Neural cell (in vitro differentiated cells): ENCODE results near the gene HSFX3. TPM values are rescaled to one million over a fixed set of nuclear protein-coding genes. Genes with fewer than 3 reads are reported as not detected.

Source experiments
- H2AFZ ChIP-seq: fragments of 200-600, 300-800 bp; sonication (generic), shearing (Covaris generic); 2 replicates; pipeline ENCODE4 v1.6.0; 2014; ENCODE audit warnings: low read depth, mild to moderate bottlenecking, antibody characterized with exemption, low read length, moderate library complexity
- H3F3A ChIP-seq: fragments of 200-600 bp; shearing (Covaris generic); 2 replicates; pipeline ENCODE4 v1.6.1; 2016; ENCODE audit warnings: mild to moderate bottlenecking, moderate library complexity, mixed read lengths, antibody characterized with exemption, low read length; ENCODE audit not compliant: insufficient read depth, poor library complexity, severe bottlenecking
- H3K27ac ChIP-seq: fragments of 200-600, 300-800 bp; sonication (generic), shearing (Covaris generic); 2 replicates; pipeline ENCODE4 v1.5.1; 2014; ENCODE audit warnings: mild to moderate bottlenecking, low read length, moderate library complexity
- H3K27me3 ChIP-seq: fragments of 300-800, 200-600 bp; sonication (generic), shearing (Covaris generic); 2 replicates; pipeline ENCODE4 v1.6.0; 2014; ENCODE audit warnings: mild to moderate bottlenecking, low read depth, low read length, moderate library complexity; ENCODE audit not compliant: insufficient read depth
- H3K36me3 ChIP-seq: fragments of 300-800, 200-600 bp; sonication (generic), shearing (Covaris generic); 2 replicates; pipeline ENCODE4 v1.5.1; 2014; ENCODE audit warnings: mild to moderate bottlenecking, antibody characterized with exemption, low read length, moderate library complexity; ENCODE audit not compliant: insufficient read depth
- H3K4me2 ChIP-seq: fragments of 300-800, 200-600 bp; sonication (generic), shearing (Covaris generic); 2 replicates; pipeline ENCODE4 v1.6.0; 2014; ENCODE audit warnings: mild to moderate bottlenecking, low read length
- H3K4me3 ChIP-seq: fragments of 300-800, 200-600 bp; sonication (generic), shearing (Covaris generic); 2 replicates; pipeline ENCODE4 v1.5.1; 2014; ENCODE audit warnings: mild to moderate bottlenecking, low read length, moderate library complexity
- H3K79me2 ChIP-seq: fragments of 200-600 bp; shearing (Covaris generic); replicated peaks from 2 replicates; pipeline ENCODE4 v1.6.0; 2014; ENCODE audit warnings: mild to moderate bottlenecking, low read length, moderate library complexity; ENCODE audit not compliant: insufficient read depth
- H3K9ac ChIP-seq: fragments of 300-800, 200-600 bp; sonication (generic), shearing (Covaris generic); 2 replicates; pipeline ENCODE4 v1.6.1; 2016; ENCODE audit warnings: mild to moderate bottlenecking, low read length, mixed read lengths
- H3K9me2 ChIP-seq: fragments of 200-600 bp; shearing (Covaris generic); 2 replicates; pipeline ENCODE4 v1.6.1; 2016; ENCODE audit warnings: mild to moderate bottlenecking, low read length, mixed read lengths; ENCODE audit not compliant: insufficient read depth
- H3K9me3 ChIP-seq: fragments of 200-600, 300-800 bp; sonication (generic), shearing (Covaris generic); 2 replicates; pipeline ENCODE4 v1.6.1; 2016; ENCODE audit warnings: mild to moderate bottlenecking, mixed run types, low read length, moderate library complexity, mixed read lengths
- H4K20me1 ChIP-seq: fragments of 200-600 bp; shearing (Covaris generic); 2 replicates; pipeline ENCODE4 v1.6.1; 2016; ENCODE audit warnings: mild to moderate bottlenecking, mixed run types; ENCODE audit not compliant: insufficient read depth
- EP300 ChIP-seq: fragments of 450-650 bp; conservative IDR thresholded peaks from 2 replicates; pipeline ENCODE4 v1.6.1; 2014; ENCODE audit warnings: antibody characterized with exemption, mild to moderate bottlenecking, moderate library complexity; ENCODE audit not compliant: poor library complexity, severe bottlenecking
- EZH2 ChIP-seq: fragments of 200-600, 300-800 bp; shearing (Covaris generic), sonication (generic); IDR thresholded peaks from 2 replicates; pipeline ENCODE4 v1.6.1; 2014; ENCODE audit warnings: antibody characterized with exemption, low read length, borderline replicate concordance, mild to moderate bottlenecking; ENCODE audit not compliant: insufficient read depth, poor library complexity, severe bottlenecking
- MXI1 ChIP-seq: fragments of 450-650 bp; conservative IDR thresholded peaks from 2 replicates; pipeline ENCODE4 v1.6.1; 2014; ENCODE audit warnings: antibody characterized with exemption, mild to moderate bottlenecking; ENCODE audit not compliant: poor library complexity, severe bottlenecking
- POLR2AphosphoS5 ChIP-seq: IDR thresholded peaks from 2 replicates; pipeline ENCODE4 v1.6.1; 2012
- RAD21 ChIP-seq: fragments of 450-650 bp; conservative IDR thresholded peaks from 2 replicates; pipeline ENCODE4 v1.6.1; 2014; ENCODE audit warnings: antibody characterized with exemption, mild to moderate bottlenecking, moderate library complexity
- REST ChIP-seq: IDR thresholded peaks from 2 replicates; pipeline ENCODE4 v1.6.1; 2012; ENCODE audit warnings: borderline replicate concordance
- SMC3 ChIP-seq: fragments of 450-650 bp; conservative IDR thresholded peaks from 2 replicates; pipeline ENCODE4 v1.6.1; 2014; ENCODE audit warnings: antibody characterized with exemption, mild to moderate bottlenecking, moderate library complexity; ENCODE audit not compliant: poor library complexity
- TAF1 ChIP-seq: IDR thresholded peaks from 2 replicates; pipeline ENCODE4 v1.6.1; 2012; ENCODE audit warnings: low read depth
- polyA plus RNA-seq: library from polyadenylated mRNA; depleted of rRNA; stranded (reverse); fragments of >200 nt; gene quantifications from 2 replicates; pipeline ENCODE4 v1.2.3, GENCODE V29; 2014
- TF ChIP-seq, protein P1 (sequence below): fragments of 450-650 bp; IDR thresholded peaks from 2 replicates; pipeline ENCODE4 v1.5.1; 2014; ENCODE audit warnings: antibody characterized with exemption, mild to moderate bottlenecking, moderate library complexity; ENCODE audit not compliant: poor library complexity, severe bottlenecking

The HSFX3 gene
- polyA plus RNA-seq, 1 donor from 2014 or later = not detected

DNA sequence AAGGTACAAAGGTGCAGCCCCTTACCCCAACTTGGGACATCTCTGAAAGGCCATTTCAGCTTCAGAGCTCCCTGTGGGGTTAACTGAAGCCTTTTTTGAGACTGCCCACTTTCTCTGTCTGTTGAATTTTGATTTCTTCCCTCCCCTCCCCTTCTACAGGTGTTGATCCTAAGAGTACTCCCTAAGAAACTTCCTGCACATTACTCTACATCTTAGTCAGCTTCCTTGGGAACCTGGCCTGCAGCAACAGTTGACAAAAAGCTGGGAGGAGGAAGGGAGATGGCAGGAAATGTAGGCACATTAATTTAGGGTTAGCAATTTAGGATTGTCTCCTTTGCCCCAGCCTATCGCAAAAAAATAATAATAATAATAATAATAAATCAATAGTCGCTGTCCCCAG, 43.4 kb downstream of the HSFX3 start:
- TF ChIP-seq SMC3 = no peak
- TF ChIP-seq, protein P1, sequence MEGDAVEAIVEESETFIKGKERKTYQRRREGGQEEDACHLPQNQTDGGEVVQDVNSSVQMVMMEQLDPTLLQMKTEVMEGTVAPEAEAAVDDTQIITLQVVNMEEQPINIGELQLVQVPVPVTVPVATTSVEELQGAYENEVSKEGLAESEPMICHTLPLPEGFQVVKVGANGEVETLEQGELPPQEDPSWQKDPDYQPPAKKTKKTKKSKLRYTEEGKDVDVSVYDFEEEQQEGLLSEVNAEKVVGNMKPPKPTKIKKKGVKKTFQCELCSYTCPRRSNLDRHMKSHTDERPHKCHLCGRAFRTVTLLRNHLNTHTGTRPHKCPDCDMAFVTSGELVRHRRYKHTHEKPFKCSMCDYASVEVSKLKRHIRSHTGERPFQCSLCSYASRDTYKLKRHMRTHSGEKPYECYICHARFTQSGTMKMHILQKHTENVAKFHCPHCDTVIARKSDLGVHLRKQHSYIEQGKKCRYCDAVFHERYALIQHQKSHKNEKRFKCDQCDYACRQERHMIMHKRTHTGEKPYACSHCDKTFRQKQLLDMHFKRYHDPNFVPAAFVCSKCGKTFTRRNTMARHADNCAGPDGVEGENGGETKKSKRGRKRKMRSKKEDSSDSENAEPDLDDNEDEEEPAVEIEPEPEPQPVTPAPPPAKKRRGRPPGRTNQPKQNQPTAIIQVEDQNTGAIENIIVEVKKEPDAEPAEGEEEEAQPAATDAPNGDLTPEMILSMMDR = no peak
- no peak for TF ChIP-seq TAF1
- no peak for TF ChIP-seq POLR2AphosphoS5
- TF ChIP-seq MXI1 = no peak
- no peak for TF ChIP-seq EZH2
- no peak for TF ChIP-seq RAD21
- TF ChIP-seq REST = no peak
- TF ChIP-seq EP300 = no peak
- H3K79me2 ChIP-seq = no peaks in the 10 kb centered on the region
- no peak overlapping the region for H3K4me3 ChIP-seq
- no peak overlapping the region for H2AFZ ChIP-seq
- no peaks in the 10 kb centered on the region for H3K9me3 ChIP-seq
- H3K9ac ChIP-seq = no peak overlapping the region
- H3K9me2 ChIP-seq = no peaks in the 10 kb centered on the region
- no peak overlapping the region for H3K4me2 ChIP-seq
- H3K27me3 ChIP-seq = no peaks in the 10 kb centered on the region
- H3F3A ChIP-seq = no peaks in the 10 kb centered on the region
- H3K27ac ChIP-seq = peak overlapping the region; percentile 81
- H3K36me3 ChIP-seq = no peaks in the 10 kb centered on the region
- H4K20me1 ChIP-seq = no peaks in the 10 kb centered on the region

DNA sequence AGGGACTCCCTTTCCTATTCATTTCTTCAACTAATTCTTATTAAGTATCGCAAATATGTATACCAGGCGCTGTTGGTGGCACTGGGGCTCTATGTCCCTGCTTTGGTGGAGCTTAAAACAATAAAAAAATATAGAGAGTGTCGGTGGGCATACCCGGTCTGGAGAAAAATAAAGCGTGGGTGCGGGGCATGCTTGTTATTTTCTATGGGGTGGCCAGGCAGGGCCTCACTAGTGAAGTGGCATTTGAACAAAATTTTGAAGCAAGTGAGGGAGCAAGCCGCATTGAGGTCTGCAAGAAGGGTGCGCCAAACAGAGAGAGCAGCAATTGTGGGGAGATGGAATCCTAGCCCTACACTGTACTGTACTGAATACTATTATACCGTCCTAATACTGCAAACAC, 44.1 kb downstream of the HSFX3 start:
- Histone ChIP-seq H3K27ac (peak overlapping the region; percentile 81), H3K4me2 (peak overlapping the region; percentile 48), H3K79me2 (no peaks in the 10 kb centered on the region), H2AFZ (peak overlapping the region; percentile 60), H3K36me3 (no peaks in the 10 kb centered on the region), H3F3A (no peaks in the 10 kb centered on the region), H3K27me3 (no peaks in the 10 kb centered on the region), H3K9me2 (no peaks in the 10 kb centered on the region), H3K9ac (peak overlapping the region; percentile 78), H3K4me3 (peak overlapping the region; percentile 72), H3K9me3 (no peaks in the 10 kb centered on the region), H4K20me1 (no peaks in the 10 kb centered on the region)
- TF ChIP-seq TAF1 (no peak), RAD21 (no peak), MXI1 (no peak), SMC3 (no peak), REST (no peak), POLR2AphosphoS5 (no peak), EP300 (no peak), EZH2 (no peak)
- TF ChIP-seq, protein P1 = no peak
